IMR-90 (cell line): ENCODE data around the gene AGAP1. TPM values are rescaled to one million over a fixed set of nuclear protein-coding genes. Genes with fewer than 3 reads are reported as not detected.

Experiments used
- ATAC-seq: fragments of 200-7000 bp; cut with Tn5 transposase; 2 replicates; pipeline ENCODE4 v1.9.1; 2020; ENCODE audit warnings: low read depth, mild to moderate bottlenecking, moderate library complexity
- BruUV-seq: library from RNA; stranded (reverse); fragments of 400-500 nt; replicated peaks from 2 replicates; lab custom pipeline; 2021; lab: Mats Ljungman, UMichigan
- CTCF ChIA-PET: fragments of 300-600 bp; formaldehyde crosslinking; extraction: SDS; loops from one replicate; lab custom pipeline; 2021; ENCODE audit warnings: antibody characterized with exemption; lab: Yijun Ruan, JAX
- POLR2A ChIA-PET: fragments of 300-600 bp; sonication (Branson Sonifier 250); formaldehyde crosslinking; loops from one replicate; lab custom pipeline; 2022; ENCODE audit warnings: antibody characterized with exemption; ENCODE audit not compliant: unreplicated experiment; lab: Charles Lee
- DNase-seq: peaks from one replicate; pipeline ENCODE4 v3.0.0; 2013
- H2AFZ ChIP-seq: replicated peaks from 2 replicates; pipeline ENCODE3; 2013; ENCODE audit warnings: low read length, mild to moderate bottlenecking; ENCODE audit not compliant: poor library complexity
- H2AK5ac ChIP-seq: 2 replicates; pipeline ENCODE4 v1.6.1; 2013; ENCODE audit warnings: low read depth, low read length, inconsistent platforms
- H2AK9ac ChIP-seq: replicated peaks from 2 replicates; pipeline ENCODE3; 2013; ENCODE audit warnings: mild to moderate bottlenecking, low read depth, low read length, moderate library complexity; ENCODE audit not compliant: poor library complexity
- H2BK120ac ChIP-seq: 2 replicates; pipeline ENCODE4 v1.6.1; 2013; ENCODE audit warnings: low read depth, low read length, inconsistent platforms
- H2BK15ac ChIP-seq: 3 replicates; pipeline ENCODE4 v1.6.1; 2013; ENCODE audit warnings: low read depth, low read length, inconsistent platforms
- H2BK20ac ChIP-seq: 2 replicates; pipeline ENCODE4 v1.6.1; 2013; ENCODE audit warnings: low read depth, mild to moderate bottlenecking, inconsistent platforms, low read length, moderate library complexity
- H2BK5ac ChIP-seq: 2 replicates; pipeline ENCODE4 v1.6.1; 2013; ENCODE audit warnings: mild to moderate bottlenecking, low read depth, low read length, inconsistent platforms; ENCODE audit not compliant: poor library complexity, severe bottlenecking
- H3K14ac ChIP-seq: replicated peaks from 2 replicates; pipeline ENCODE4 v1.6.1; 2013; ENCODE audit warnings: low read depth, low read length, inconsistent platforms
- H3K18ac ChIP-seq: 2 replicates; pipeline ENCODE4 v1.6.1; 2013; ENCODE audit warnings: low read depth, low read length, control low read depth
- H3K23ac ChIP-seq: 2 replicates; pipeline ENCODE4 v1.6.1; 2013; ENCODE audit warnings: low read depth, low read length, inconsistent platforms
- H3K27ac ChIP-seq: 2 replicates; pipeline ENCODE4 v1.5.1; 2013; ENCODE audit warnings: mild to moderate bottlenecking, control low read depth, low read length; ENCODE audit not compliant: insufficient read depth
- H3K27me3 ChIP-seq: 2 replicates; pipeline ENCODE4 v1.6.1; 2013; ENCODE audit warnings: low read length; ENCODE audit not compliant: control insufficient read depth, insufficient read depth
- H3K36me3 ChIP-seq: 2 replicates; pipeline ENCODE4 v1.6.1; 2013; ENCODE audit warnings: low read length, mixed read lengths; ENCODE audit not compliant: control insufficient read depth, insufficient read depth
- H3K4ac ChIP-seq: 2 replicates; pipeline ENCODE4 v1.6.1; 2013; ENCODE audit warnings: low read depth, low read length, inconsistent platforms
- H3K4me1 ChIP-seq: 2 replicates; pipeline ENCODE4 v1.6.1; 2013; ENCODE audit warnings: low read length, mixed read lengths; ENCODE audit not compliant: control insufficient read depth, insufficient read depth
- H3K4me2 ChIP-seq: 2 replicates; pipeline ENCODE4 v1.6.1; 2013; ENCODE audit warnings: low read depth, mild to moderate bottlenecking, control low read depth, low read length, moderate library complexity
- H3K4me3 ChIP-seq: 2 replicates; pipeline ENCODE4 v1.5.1; 2013; ENCODE audit warnings: low read depth, mild to moderate bottlenecking, control low read depth, low read length, moderate library complexity; ENCODE audit not compliant: insufficient read depth
- H3K56ac ChIP-seq: 2 replicates; pipeline ENCODE4 v1.6.1; 2013; ENCODE audit warnings: low read length, inconsistent platforms; ENCODE audit not compliant: insufficient read depth; ENCODE audit errors: extremely low read depth
- H3K79me1 ChIP-seq, 2 experiments: 2 replicates each; pipeline ENCODE4 v1.6.1; 2013; ENCODE audit warnings: low read length in 2 of 2, inconsistent platforms in 1 of 2, low read depth in 1 of 2
- H3K9ac ChIP-seq: 2 replicates; pipeline ENCODE4 v1.6.1; 2013; ENCODE audit warnings: low read depth, low read length, control low read depth
- H3K9me1 ChIP-seq: 2 replicates; pipeline ENCODE4 v1.6.1; 2013; ENCODE audit warnings: low read length, inconsistent platforms; ENCODE audit not compliant: insufficient read depth
- H3K9me3 ChIP-seq: 2 replicates; pipeline ENCODE4 v1.6.1; 2013; ENCODE audit warnings: low read length; ENCODE audit not compliant: control insufficient read depth, insufficient read depth
- H4K20me1 ChIP-seq: 2 replicates; pipeline ENCODE4 v1.6.1; 2013; ENCODE audit warnings: low read length, inconsistent platforms; ENCODE audit not compliant: insufficient read depth
- H4K5ac ChIP-seq: 2 replicates; pipeline ENCODE4 v1.6.1; 2013; ENCODE audit warnings: mild to moderate bottlenecking, low read depth, low read length, control low read depth
- H4K8ac ChIP-seq, 2 experiments: 2 replicates each; pipeline ENCODE4 v1.6.1; 2013; ENCODE audit warnings: low read depth in 2 of 2, low read length in 2 of 2, control low read depth in 1 of 2, inconsistent platforms in 1 of 2
- H4K91ac ChIP-seq: 2 replicates; pipeline ENCODE4 v1.6.1; 2013; ENCODE audit warnings: low read depth, low read length, inconsistent platforms; ENCODE audit not compliant: insufficient read depth
- BHLHE40 ChIP-seq: fragments of 150-350 bp; IDR thresholded peaks from 2 replicates; pipeline ENCODE4 v1.6.1; 2016; ENCODE audit warnings: mild to moderate bottlenecking, low read depth, low read length
- CEBPB ChIP-seq: IDR thresholded peaks from 2 replicates; pipeline ENCODE4 v1.6.1; 2012; ENCODE audit warnings: low read depth, low read length, improper control_type of control experiment
- CHD1 ChIP-seq: IDR thresholded peaks from 2 replicates; pipeline ENCODE4 v1.6.1; 2012; ENCODE audit warnings: low read depth, low read length, improper control_type of control experiment
- MXI1 ChIP-seq: IDR thresholded peaks from 2 replicates; pipeline ENCODE4 v1.6.1; 2012; ENCODE audit warnings: low read depth, mild to moderate bottlenecking, low read length, moderate library complexity, borderline replicate concordance
- POLR2A ChIP-seq: IDR thresholded peaks from 2 replicates; pipeline ENCODE4 v1.6.1; 2012; ENCODE audit warnings: mild to moderate bottlenecking, low read depth, low read length
- WGBS, 2 experiments: methylation state at CpG; one replicate each; pipeline versions ENCODE4 v1.1.5 to v1.1.7; 2013; ENCODE audit warnings: missing lambda C conversion rate in 2 of 2; ENCODE audit not compliant: insufficient read length in 1 of 2; ENCODE audit errors: extremely low coverage in 2 of 2; 5-methylcytosine and 5-hydroxymethylcytosine counted together
- dilution Hi-C: fragments of 300-500 bp; cut with HindIII; formaldehyde crosslinking; loops from one replicate; pipeline ENCODE4 v1.14.3; 2018; ENCODE audit warnings: low sequenced_read_pairs; ENCODE audit not compliant: unreplicated experiment
- in situ Hi-C: fragments of 300-500 bp; cut with MboI; formaldehyde crosslinking; loops from 3 replicates; pipeline ENCODE4 v1.14.3; 2019; ENCODE audit warnings: low sequenced_read_pairs, inconsistent platforms, mixed read lengths
- intact Hi-C: fragments of 100-400 bp; cut with micrococcal nuclease; formaldehyde crosslinking; loops from 2 replicates; pipeline ENCODE4 v1.10.0; 2022
- polyA plus RNA-seq, 3 experiments: library from polyadenylated mRNA; depleted of rRNA; stranded (reverse); fragments of >200 nt; gene quantifications; 2 replicates each; pipeline ENCODE4 v1.2.3, GENCODE V29; 2012; ENCODE audit warnings: low replicate concordance in 1 of 3
- total RNA-seq: library from RNA; depleted of rRNA; stranded (reverse); fragments of >200 nt; gene quantifications from 2 replicates; pipeline ENCODE4 v1.2.3, GENCODE V29; 2012
- TF ChIP-seq, protein P1 (sequence below): fragments of 150-350 bp; IDR thresholded peaks from 2 replicates; pipeline ENCODE4 v1.6.1; 2017; ENCODE audit warnings: mild to moderate bottlenecking, antibody characterized with exemption, low read length, low read depth

The AGAP1 gene
- total and polyA plus RNA-seq, 2 of the 4 experiments (the other 2 are of a cell fraction), result 15.1 to 16.4 TPM

DNA sequence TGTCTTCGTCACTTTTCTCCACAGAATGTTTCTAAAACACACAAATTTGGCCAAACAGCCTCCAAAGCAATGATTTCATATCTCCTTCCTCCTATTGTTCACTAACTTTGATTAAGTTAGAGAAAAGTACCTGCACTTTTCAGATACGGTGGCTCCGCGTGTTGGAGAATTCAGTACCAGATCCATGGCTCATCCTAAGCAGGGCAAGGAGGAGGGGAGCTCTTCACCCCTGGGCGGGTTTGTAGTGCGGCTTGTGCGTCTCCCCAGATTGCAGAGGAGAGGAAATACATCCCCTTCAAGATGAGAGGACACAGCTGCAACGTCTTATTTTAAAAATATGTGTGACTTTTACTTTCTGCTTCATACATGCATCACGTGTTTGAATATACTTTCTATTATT lies 333.0 kb downstream of the AGAP1 start:
- Histone ChIP-seq H3K79me1 (no peaks in the 10 kb centered on the region; a peak in 1 of 4 replicates), H3K27me3 (no peaks in the 10 kb centered on the region), H2BK15ac (no peak overlapping the region), H4K91ac (no peak overlapping the region), H3K4me2 (no peak overlapping the region), H3K9me3 (no peaks in the 10 kb centered on the region), H2BK5ac (no peak overlapping the region), H3K36me3 (peaks cover 5% of the 10 kb centered on the region; the same call in 1 of the 2 replicates), H4K8ac (no peak overlapping the region), H3K4me3 (no peak overlapping the region), H3K9ac (no peak overlapping the region), H3K9me1 (peaks cover 3% of the 10 kb centered on the region; the same call in 1 of the 2 replicates), H4K20me1 (no peaks in the 10 kb centered on the region), H3K23ac (no peak overlapping the region), H2BK20ac (no peak overlapping the region), H2BK120ac (no peak overlapping the region), H3K4me1 (no peaks in the 10 kb centered on the region), H2AK5ac (no peak overlapping the region), H2AK9ac (no peak overlapping the region), H3K4ac (no peak overlapping the region), H3K18ac (no peak overlapping the region), H3K14ac (no peak overlapping the region), H3K27ac (no peak overlapping the region), H3K56ac (no peak overlapping the region), H4K5ac (no peak overlapping the region), H2AFZ (no peak overlapping the region)
- POLR2A ChIA-PET, result no interaction called here
- CTCF ChIA-PET, result no interaction called here
- ATAC-seq, result no peak
- no CpG with 5 or more reads among the region's 9 CpGs for WGBS, 2 experiments
- no TSS peak for BruUV-seq
- in situ Hi-C loops, result no loop called here
- intact Hi-C loops, result no loop called here
- dilution Hi-C loops, result no loop called here
- DNase-seq, result no peak
- TF ChIP-seq BHLHE40 (no peak), POLR2A (no peak), CEBPB (no peak), CHD1 (no peak), MXI1 (no peak)
- TF ChIP-seq, protein P1, sequence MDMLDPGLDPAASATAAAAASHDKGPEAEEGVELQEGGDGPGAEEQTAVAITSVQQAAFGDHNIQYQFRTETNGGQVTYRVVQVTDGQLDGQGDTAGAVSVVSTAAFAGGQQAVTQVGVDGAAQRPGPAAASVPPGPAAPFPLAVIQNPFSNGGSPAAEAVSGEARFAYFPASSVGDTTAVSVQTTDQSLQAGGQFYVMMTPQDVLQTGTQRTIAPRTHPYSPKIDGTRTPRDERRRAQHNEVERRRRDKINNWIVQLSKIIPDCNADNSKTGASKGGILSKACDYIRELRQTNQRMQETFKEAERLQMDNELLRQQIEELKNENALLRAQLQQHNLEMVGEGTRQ, result no peak
